BLaER1 treated with 17β-estradiol and CSF1 and Interleukin-3, amounts not matched to agents 10 nM and 100 nM (cell line): ENCODE results near the gene CPTP.
A peak's percentile ranks its signal among the peaks of the same experiment; 100 is the strongest.
"Not testable (repeated sequence)": the region's sequence is repeated elsewhere in the genome, so short reads cannot be mapped to it uniquely, and the experiment has no call there.

Source experiments
- H3K27ac ChIP-seq, 11 experiments: shearing (Covaris generic); formaldehyde crosslinking; 2 replicates each; pipeline ENCODE4 v1.8.1; 2022
- H3K27me3 ChIP-seq, 11 experiments: shearing (Covaris generic); formaldehyde crosslinking; 2 replicates each; pipeline ENCODE4 v1.8.1; 2022
- H3K36me3 ChIP-seq, 11 experiments: shearing (Covaris generic); formaldehyde crosslinking; 2 replicates each; pipeline ENCODE4 v1.8.1; 2022
- H3K4me1 ChIP-seq, 10 experiments: shearing (Covaris generic); formaldehyde crosslinking; 2 replicates each; pipeline ENCODE4 v1.8.1; 2022
- H3K4me2 ChIP-seq, 11 experiments: shearing (Covaris generic); formaldehyde crosslinking; 2 replicates each; pipeline ENCODE4 v1.8.1; 2022
- H3K4me3 ChIP-seq, 10 experiments: shearing (Covaris generic); formaldehyde crosslinking; 2 replicates each; pipeline ENCODE4 v1.8.1; 2022
- H3K9ac ChIP-seq, 11 experiments: shearing (Covaris generic); formaldehyde crosslinking; 2 replicates each; pipeline ENCODE4 v1.8.1; 2022
- H3K9me3 ChIP-seq, 11 experiments: shearing (Covaris generic); formaldehyde crosslinking; replicated peaks in 1 of 11; 2 replicates each; pipeline ENCODE4 v1.8.1; 2022
- H4K20me1 ChIP-seq, 11 experiments: shearing (Covaris generic); formaldehyde crosslinking; 2 replicates each; pipeline ENCODE4 v1.8.1; 2022
- Cebpa-rat ChIP-seq, 11 experiments: shearing (Covaris generic); IDR thresholded peaks; 2 replicates each; pipeline ENCODE4 v1.8.1; 2022

CPTP gene

GRCh38 chr1:1361233-1361981 lies 36.8 kb downstream of the CPTP start:
- H3K4me1 ChIP-seq, result peaks cover 16 to 35% (median 29%) of the 10 kb centered on the region in 10 experiments
- H3K27me3 ChIP-seq, result peaks cover 0 to 16% (median 0%) of the 10 kb centered on the region in 11 experiments; a peak in 6 of 22 replicates
- H3K36me3 ChIP-seq, result no peaks in the 10 kb centered on the region
- H3K9me3 ChIP-seq, result peaks cover 0 to 12% (median 9%) of the 10 kb centered on the region in 11 experiments; a peak in 20 of 22 replicates
- peaks cover 0 to 18% (median 5%) of the 10 kb centered on the region in 11 experiments; a peak in 6 of 22 replicates for H4K20me1 ChIP-seq
- TF ChIP-seq Cebpa-rat (IDR thresholded peaks at IDR 0.05), result no peak
- H3K4me2 ChIP-seq, result no peak overlapping the region
- H3K4me3 ChIP-seq, result no peak overlapping the region
- H3K27ac ChIP-seq, result no peak overlapping the region
- H3K9ac ChIP-seq, result no peak overlapping the region

- Histone ChIP-seq H3K27me3 (peaks cover 0 to 16% (median 0%) of the 10 kb centered on the region in 11 experiments; a peak in 6 of 22 replicates), H3K27ac (no peak overlapping the region), H3K4me1 (peaks cover 16 to 32% (median 28%) of the 10 kb centered on the region in 10 experiments), H3K9me3 (peaks cover 5 to 18% (median 15%) of the 10 kb centered on the region in 11 experiments; a peak in 20 of 22 replicates), H3K36me3 (no peaks in the 10 kb centered on the region), H3K9ac (no peak overlapping the region), H3K4me2 (no peak overlapping the region), H3K4me3 (no peak overlapping the region), H4K20me1 (peaks cover 0 to 18% (median 5%) of the 10 kb centered on the region in 11 experiments; a peak in 6 of 22 replicates)
- TF ChIP-seq Cebpa-rat (IDR thresholded peaks at IDR 0.05), result no peak
Observed at GRCh38 chr1:1361982-1362423, 37.4 kb downstream of the CPTP start.

GRCh38 chr1:1364266-1364665 lies 39.7 kb downstream of the CPTP start:
- no peak overlapping the region for H3K27ac ChIP-seq
- peaks cover 0 to 8% (median 0%) of the 10 kb centered on the region in 11 experiments; a peak in 1 of 22 replicates for H4K20me1 ChIP-seq
- no peak overlapping the region for H3K4me2 ChIP-seq
- H3K4me3 ChIP-seq, result no peak overlapping the region
- no peaks in the 10 kb centered on the region for H3K27me3 ChIP-seq
- no peak overlapping the region for H3K9ac ChIP-seq
- TF ChIP-seq Cebpa-rat (IDR thresholded peaks at IDR 0.05), result no peak
- H3K36me3 ChIP-seq, result no peaks in the 10 kb centered on the region
- H3K4me1 ChIP-seq, result peaks cover 3 to 11% (median 9%) of the 10 kb centered on the region in 10 experiments; a peak in 19 of 20 replicates
- H3K9me3 ChIP-seq, result peaks cover 10 to 26% (median 21%) of the 10 kb centered on the region in 11 experiments; a peak in 20 of 22 replicates

- Histone ChIP-seq H3K27me3 (no peaks in the 10 kb centered on the region), H3K9me3 (peaks cover 10 to 26% (median 21%) of the 10 kb centered on the region in 11 experiments; a peak in 20 of 22 replicates), H3K4me2 (no peak overlapping the region), H3K4me1 (peaks cover 7 to 21% (median 18%) of the 10 kb centered on the region in 10 experiments), H3K36me3 (no peaks in the 10 kb centered on the region), H3K4me3 (no peak overlapping the region), H3K27ac (no peak overlapping the region), H4K20me1 (peaks cover 0 to 10% (median 5%) of the 10 kb centered on the region in 11 experiments; a peak in 11 of 22 replicates), H3K9ac (no peak overlapping the region)
- no peak for TF ChIP-seq Cebpa-rat (IDR thresholded peaks at IDR 0.05)
Observed at GRCh38 chr1:1365875-1366698, 41.5 kb downstream of the CPTP start.

- Histone ChIP-seq H3K4me1 (peaks cover 13 to 26% (median 24%) of the 10 kb centered on the region in 10 experiments), H4K20me1 (peaks cover 2 to 16% (median 11%) of the 10 kb centered on the region in 11 experiments; a peak in 21 of 22 replicates), H3K9ac (no peak overlapping the region), H3K9me3 (peaks cover 10 to 26% (median 21%) of the 10 kb centered on the region in 11 experiments; a peak in 20 of 22 replicates), H3K4me3 (no peak overlapping the region), H3K4me2 (no peak overlapping the region), H3K36me3 (no peaks in the 10 kb centered on the region), H3K27me3 (no peaks in the 10 kb centered on the region), H3K27ac (no peak overlapping the region)
- TF ChIP-seq Cebpa-rat (IDR thresholded peaks at IDR 0.05), result no peak
Observed at GRCh38 chr1:1366699-1367066, 42.1 kb downstream of the CPTP start.

- no peak overlapping the region for H3K27ac ChIP-seq
- peaks cover 10 to 26% (median 21%) of the 10 kb centered on the region in 11 experiments; a peak in 20 of 22 replicates for H3K9me3 ChIP-seq
- H3K4me3 ChIP-seq, result no peak overlapping the region
- H4K20me1 ChIP-seq, result peaks cover 4 to 22% (median 17%) of the 10 kb centered on the region in 11 experiments; a peak in 21 of 22 replicates
- no peak overlapping the region for H3K4me2 ChIP-seq
- peaks cover 0 to 2% (median 0%) of the 10 kb centered on the region in 11 experiments; a peak in 3 of 22 replicates for H3K36me3 ChIP-seq
- no peak overlapping the region for H3K9ac ChIP-seq
- no peaks in the 10 kb centered on the region for H3K27me3 ChIP-seq
- H3K4me1 ChIP-seq, result peaks cover 19 to 33% (median 31%) of the 10 kb centered on the region in 10 experiments
- TF ChIP-seq Cebpa-rat (IDR thresholded peaks at IDR 0.05), result no peak
Observed at GRCh38 chr1:1367315-1367714, 42.7 kb downstream of the CPTP start.

- peaks cover 10 to 26% (median 21%) of the 10 kb centered on the region in 11 experiments; a peak in 20 of 22 replicates for H3K9me3 ChIP-seq
- H4K20me1 ChIP-seq, result peaks cover 4 to 45% (median 41%) of the 10 kb centered on the region in 11 experiments; a peak in 21 of 22 replicates
- not testable (repeated sequence) for H3K4me3 ChIP-seq, H3K27me3 ChIP-seq
- H3K27ac ChIP-seq, result peak overlapping the region in 8 of 11 experiments; percentile 59 to 97 (median 76); a peak in 12 of 22 replicates
- H3K9ac ChIP-seq, result peak overlapping the region in 9 of 11 experiments; percentile 57 to 99 (median 97); a peak in 12 of 22 replicates
- H3K36me3 ChIP-seq, result peaks cover 7 to 21% (median 15%) of the 10 kb centered on the region in 11 experiments
- H3K4me1 ChIP-seq, result peaks cover 39 to 54% (median 52%) of the 10 kb centered on the region in 10 experiments
- H3K4me2 ChIP-seq, result peak overlapping the region in 10 of 11 experiments; percentile 95 to 100 (median 100); a peak in 20 of 22 replicates
Observed at GRCh38 chr1:1370094-1370493, 45.5 kb downstream of the CPTP start.

- Histone ChIP-seq H3K27ac (peak overlapping the region in 9 of 11 experiments; percentile 35 to 97 (median 72); a peak in 17 of 22 replicates), H3K9me3 (peaks cover 9 to 21% (median 17%) of the 10 kb centered on the region in 11 experiments; a peak in 20 of 22 replicates), H3K4me2 (peak overlapping the region; percentile 95 to 100 (median 100)), H3K4me3 (peak overlapping the region in 7 of 10 experiments; percentile 27 to 84 (median 49); a peak in 7 of 20 replicates), H3K27me3 (no peaks in the 10 kb centered on the region), H4K20me1 (peaks cover 4 to 45% (median 41%) of the 10 kb centered on the region in 11 experiments; a peak in 21 of 22 replicates), H3K4me1 (peaks cover 40 to 57% (median 53%) of the 10 kb centered on the region in 10 experiments), H3K36me3 (peaks cover 7 to 21% (median 15%) of the 10 kb centered on the region in 11 experiments), H3K9ac (peak overlapping the region; percentile 41 to 99 (median 97); a peak in 19 of 22 replicates)
- no peak for TF ChIP-seq Cebpa-rat (IDR thresholded peaks at IDR 0.05)
Observed at GRCh38 chr1:1370771-1371300, 46.2 kb downstream of the CPTP start.
